ENCODE results near the gene HUS1B.

- TF ChIP-seq CTCF (IDR thresholded peaks at IDR 0.05; ENCODE audit: control extremely low read depth in 1 of 3, insufficient read depth in 1 of 3, low read depth in 1 of 3, low read length in 3 of 3) (peak; percentile 55 to 70 (median 63)), SIX5 (IDR thresholded peaks at IDR 0.05; ENCODE audit: low read depth, low read length) (no peak), NRF1 (IDR thresholded peaks at IDR 0.05; ENCODE audit: low read depth, low read length) (no peak), GABPA (IDR thresholded peaks at IDR 0.05; ENCODE audit: borderline replicate concordance, insufficient read depth, low read length) (no peak), CREB1 (IDR thresholded peaks at IDR 0.05) (no peak), RAD21 (IDR thresholded peaks at IDR 0.05 in 1 of 2, conservative IDR thresholded peaks at IDR 0.05 in 1 of 2; ENCODE audit: low read depth in 2 of 2, low read length in 2 of 2) (peak; percentile 67 to 74), POLR2AphosphoS5 (IDR thresholded peaks at IDR 0.05; ENCODE audit: low read depth, low read length) (no peak), HDAC6 (IDR thresholded peaks at IDR 0.05; ENCODE audit: low read depth, low read length) (no peak), USF2 (IDR thresholded peaks at IDR 0.05; ENCODE audit: low read length) (no peak), EZH2 (IDR thresholded peaks at IDR 0.05; ENCODE audit: low read depth, low read length, severe bottlenecking) (no peak), POLR2A (IDR thresholded peaks at IDR 0.05; ENCODE audit: control extremely low read depth in 1 of 2, low read depth in 2 of 2, low read length in 2 of 2) (no peak), JUN (IDR thresholded peaks at IDR 0.05; ENCODE audit: low read depth, low read length) (no peak)
Observed at GRCh38 chr6:617456-618100, 39.3 kb downstream of the HUS1B start.
